A673 (cell line): ENCODE data around the gene ATG9A. TPM values are rescaled to one million over a fixed set of nuclear protein-coding genes. Genes with fewer than 3 reads are reported as not detected.

ENCODE experiments used
- BruUV-seq: library from RNA; stranded (reverse); fragments of 400-500 nt; replicated peaks from 2 replicates; lab custom pipeline; 2021; lab: Mats Ljungman, UMichigan
- CTCF ChIA-PET: fragments of 300-600 bp; sonication (Branson Sonifier 250); formaldehyde crosslinking; loops from one replicate; lab custom pipeline; 2022; ENCODE audit warnings: antibody characterized with exemption; lab: Charles Lee
- POLR2A ChIA-PET: fragments of 300-600 bp; sonication (Branson Sonifier 250); formaldehyde crosslinking; loops from one replicate; lab custom pipeline; 2022; ENCODE audit warnings: antibody characterized with exemption; ENCODE audit not compliant: low non-redundant PET; lab: Charles Lee
- DNase-seq: peaks from one replicate; pipeline ENCODE4 v3.0.0-alpha.2; 2015; ENCODE audit warnings: low spot score
- H3K27ac ChIP-seq: fragments of 200-600 bp; sonication (generic); 2 replicates; pipeline ENCODE4 v1.5.1; 2016; ENCODE audit warnings: mixed run types, low read depth, mild to moderate bottlenecking, mixed read lengths, antibody characterized with exemption, low read length; ENCODE audit not compliant: poor library complexity, severe bottlenecking
- H3K27me3 ChIP-seq: fragments of 200-600 bp; sonication (generic); replicated peaks from 2 replicates; pipeline ENCODE4 v1.6.1; 2017; ENCODE audit warnings: mixed run types, low read depth, mild to moderate bottlenecking, mixed read lengths, antibody characterized with exemption, low read length; ENCODE audit not compliant: insufficient read depth, poor library complexity
- H3K36me3 ChIP-seq: fragments of 200-600 bp; sonication (generic); 2 replicates; pipeline ENCODE4 v1.6.1; 2016; ENCODE audit warnings: mixed run types, mild to moderate bottlenecking, mixed read lengths, antibody characterized with exemption, low read length; ENCODE audit not compliant: insufficient read depth, poor library complexity, severe bottlenecking
- H3K4me1 ChIP-seq: fragments of 200-600 bp; sonication (generic); 2 replicates; pipeline ENCODE4 v1.6.1; 2017; ENCODE audit warnings: mixed run types, mild to moderate bottlenecking, mixed read lengths, antibody characterized with exemption, low read length; ENCODE audit not compliant: insufficient read depth, poor library complexity, severe bottlenecking
- H3K4me3 ChIP-seq: fragments of 200-600 bp; sonication (generic); 2 replicates; pipeline ENCODE4 v1.5.1; 2016; ENCODE audit warnings: low read depth, mixed run types, mild to moderate bottlenecking, mixed read lengths, low read length; ENCODE audit not compliant: poor library complexity, severe bottlenecking
- H3K9me3 ChIP-seq: fragments of 200-600 bp; sonication (generic); 2 replicates; pipeline ENCODE4 v1.6.1; 2016; ENCODE audit warnings: mixed run types, low read depth, mild to moderate bottlenecking, mixed read lengths, antibody characterized with exemption, low read length; ENCODE audit not compliant: poor library complexity, severe bottlenecking
- EZH2 ChIP-seq: fragments of 200-600 bp; sonication (generic); IDR thresholded peaks from 2 replicates; pipeline ENCODE4 v1.6.1; 2017; ENCODE audit warnings: borderline replicate concordance, low read depth, mild to moderate bottlenecking, mixed read lengths, antibody characterized with exemption, low read length; ENCODE audit not compliant: poor library complexity, severe bottlenecking
- intact Hi-C: fragments of 100-400 bp; cut with micrococcal nuclease; formaldehyde crosslinking; loops from one replicate; pipeline ENCODE4 v1.10.0; 2022; ENCODE audit not compliant: unreplicated experiment
- total RNA-seq: library from RNA; stranded (reverse); gene quantifications from 2 replicates; pipeline ENCODE4 v1.2.3, GENCODE V29; 2021
- TF ChIP-seq, protein P1 (sequence below): fragments of 300-800, 200-600 bp; sonication (generic); conservative IDR thresholded peaks from 2 replicates; pipeline ENCODE4 v1.5.1; 2017; ENCODE audit warnings: low read depth, mild to moderate bottlenecking, antibody characterized with exemption, low read length, moderate library complexity, mixed read lengths

The ATG9A gene
- total RNA-seq, 1 experiment from 2014 or later = 50.0 TPM

DNA sequence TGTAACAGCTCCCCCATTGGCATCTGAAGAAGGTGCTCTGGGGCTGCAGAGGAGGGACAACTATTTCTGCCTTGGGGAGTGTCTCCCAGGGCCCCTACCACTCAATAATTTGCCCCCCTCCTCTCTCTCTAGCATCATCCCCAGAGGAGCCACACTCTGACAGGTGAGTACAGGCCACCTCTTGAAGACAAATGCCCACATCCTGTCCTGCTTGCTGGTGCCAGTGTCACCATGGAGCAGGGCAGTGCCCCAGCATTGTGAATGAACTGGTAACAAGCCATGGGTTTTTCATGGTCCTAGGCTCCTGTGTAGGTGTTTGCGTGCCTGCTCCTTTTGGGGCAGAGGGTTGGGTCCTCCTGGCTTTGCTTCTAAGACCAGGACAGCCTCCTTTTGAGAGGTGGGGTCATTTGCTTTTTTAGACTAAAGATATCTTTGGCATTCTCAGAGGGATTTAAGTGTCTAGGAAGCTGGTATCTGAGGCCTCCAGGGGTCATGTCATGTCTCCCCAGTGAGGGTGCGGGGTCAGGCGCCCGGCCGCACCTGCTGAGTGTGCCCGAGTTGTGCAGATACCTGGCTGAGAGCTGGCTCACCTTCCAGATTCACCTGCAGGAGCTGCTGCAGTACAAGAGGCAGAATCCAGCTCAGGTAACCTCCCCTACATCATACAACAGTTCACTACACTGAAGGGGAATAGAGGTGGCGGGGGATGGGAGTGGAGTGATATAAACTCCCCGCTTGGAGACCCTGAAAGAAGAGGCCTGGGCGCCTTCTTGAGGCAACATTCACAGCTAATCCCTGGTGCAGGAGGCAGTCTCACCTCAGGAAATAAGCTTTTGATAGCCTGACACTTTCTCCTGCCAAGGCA, 49.6 kb downstream of the ATG9A start:
- no peak for DNase-seq
- Histone ChIP-seq H3K36me3 (peaks cover 40% of the 10 kb centered on the region), H3K9me3 (no peaks in the 10 kb centered on the region), H3K27me3 (no peaks in the 10 kb centered on the region), H3K27ac (no peak overlapping the region), H3K4me1 (peaks cover 5% of the 10 kb centered on the region), H3K4me3 (no peak overlapping the region)
- ChIA-PET POLR2A (no interaction called here), CTCF (no interaction called here)
- TF ChIP-seq, protein P1, sequence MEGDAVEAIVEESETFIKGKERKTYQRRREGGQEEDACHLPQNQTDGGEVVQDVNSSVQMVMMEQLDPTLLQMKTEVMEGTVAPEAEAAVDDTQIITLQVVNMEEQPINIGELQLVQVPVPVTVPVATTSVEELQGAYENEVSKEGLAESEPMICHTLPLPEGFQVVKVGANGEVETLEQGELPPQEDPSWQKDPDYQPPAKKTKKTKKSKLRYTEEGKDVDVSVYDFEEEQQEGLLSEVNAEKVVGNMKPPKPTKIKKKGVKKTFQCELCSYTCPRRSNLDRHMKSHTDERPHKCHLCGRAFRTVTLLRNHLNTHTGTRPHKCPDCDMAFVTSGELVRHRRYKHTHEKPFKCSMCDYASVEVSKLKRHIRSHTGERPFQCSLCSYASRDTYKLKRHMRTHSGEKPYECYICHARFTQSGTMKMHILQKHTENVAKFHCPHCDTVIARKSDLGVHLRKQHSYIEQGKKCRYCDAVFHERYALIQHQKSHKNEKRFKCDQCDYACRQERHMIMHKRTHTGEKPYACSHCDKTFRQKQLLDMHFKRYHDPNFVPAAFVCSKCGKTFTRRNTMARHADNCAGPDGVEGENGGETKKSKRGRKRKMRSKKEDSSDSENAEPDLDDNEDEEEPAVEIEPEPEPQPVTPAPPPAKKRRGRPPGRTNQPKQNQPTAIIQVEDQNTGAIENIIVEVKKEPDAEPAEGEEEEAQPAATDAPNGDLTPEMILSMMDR = no peak
- no peak for TF ChIP-seq EZH2
- intact Hi-C loops = loop anchor here (5.0 kb wide), 2 partner anchors 37 to 117 kb away; partner anchors contain the start of gene ABCB6
- no TSS peak for BruUV-seq

DNA sequence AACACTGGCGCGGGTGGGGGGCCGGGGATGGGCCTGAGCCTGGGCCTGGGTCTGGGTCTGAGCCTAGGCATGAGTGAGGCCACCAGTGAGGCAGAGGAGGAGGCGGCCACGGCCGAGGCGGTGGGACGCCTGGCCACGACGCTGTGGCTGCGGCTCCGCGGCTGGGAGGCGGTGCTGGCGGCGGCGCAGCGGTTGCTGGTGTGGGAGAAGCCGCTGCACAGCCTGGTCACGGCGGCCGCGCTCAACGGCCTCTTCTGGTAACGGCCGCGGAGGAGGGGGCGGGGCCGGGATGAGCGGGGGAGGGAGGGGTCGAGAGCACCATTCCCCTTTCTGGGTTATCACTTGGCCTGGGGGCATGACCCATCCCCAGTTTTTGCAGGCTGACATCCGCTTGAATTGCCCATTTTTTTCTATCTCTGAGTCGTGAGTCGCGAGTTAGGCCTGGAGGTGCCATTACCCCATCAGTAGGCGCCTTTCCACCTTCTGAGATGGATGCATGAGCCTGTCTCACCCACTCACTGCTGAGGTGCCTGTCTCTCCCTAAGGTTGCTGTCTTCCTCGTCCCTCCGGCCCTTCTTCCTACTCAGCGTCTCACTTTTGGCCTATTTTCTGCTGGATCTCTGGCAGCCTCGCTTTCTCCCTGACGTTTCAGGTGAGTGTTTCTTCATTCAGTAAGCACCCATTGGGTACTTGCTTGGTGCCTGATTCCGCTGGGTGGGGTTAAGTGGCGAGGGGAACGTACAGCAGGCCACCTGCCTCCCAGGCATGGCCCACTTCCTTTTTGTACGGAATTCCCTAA, 50.9 kb downstream of the ATG9A start:
- BruUV-seq = no TSS peak
- CTCF ChIA-PET = no interaction called here
- Histone ChIP-seq H3K4me3 (peak overlapping the region; percentile 96), H3K36me3 (peaks cover 40% of the 10 kb centered on the region), H3K27ac (peak overlapping the region; percentile 81), H3K9me3 (no peaks in the 10 kb centered on the region), H3K4me1 (peaks cover 5% of the 10 kb centered on the region), H3K27me3 (no peaks in the 10 kb centered on the region)
- no peak for DNase-seq
- no peak for TF ChIP-seq EZH2
- TF ChIP-seq, protein P1 = no peak
- POLR2A ChIA-PET = no interaction called here
- intact Hi-C loops = loop anchor here (5.0 kb wide), 2 partner anchors 39 to 119 kb away; partner anchors contain the start of gene ABCB6

GRCh38 chr2:219177552-219178376, 51.7 kb downstream of the ATG9A start, which contains the start of gene RETREG2:
Gene RETREG2, plus strand, starts transcription at chr2:219178275. Its CDS starts 78 bp downstream, at chr2:219178353.
- TF ChIP-seq, protein P1 = 0 out of 2 replicates have a peak, but pooled peaks have one; percentile 31
- no peak for TF ChIP-seq EZH2
- TSS peak; percentile 46 for BruUV-seq

More at GRCh38 chr2:219177552-219178376, 51.7 kb downstream of the ATG9A start, which contains the start of gene RETREG2:
- H3K36me3 ChIP-seq = peaks cover 32% of the 10 kb centered on the region
- intact Hi-C loops = loop anchor here (5.0 kb wide), 2 partner anchors 40 to 120 kb away; partner anchors contain the start of gene ABCB6
- peaks cover 5% of the 10 kb centered on the region for H3K4me1 ChIP-seq
- H3K27ac ChIP-seq = peak within 1 kb of the TSS; percentile 81
- no peaks in the 10 kb centered on the region for H3K9me3 ChIP-seq
- ChIA-PET CTCF (interaction anchor here (1.4 kb wide), 1 partner anchor 23 kb away, joined by 6 read pairs; no protein-coding TSS in a partner anchor), POLR2A (no interaction called here)
- DNase-seq = peak; percentile 89
- no peaks in the 10 kb centered on the region for H3K27me3 ChIP-seq
- peak within 1 kb of the TSS; percentile 96 for H3K4me3 ChIP-seq
